Right lobe of liver (tissue), 6 donors: Measurements from ENCODE around the gene TTC31. TPM values are rescaled to one million over a fixed set of nuclear protein-coding genes. Genes with fewer than 3 reads are reported as not detected.

ENCODE experiments used
- ATAC-seq, 4 donors: fragments of 200-7000 bp; cut with Tn5 transposase; one replicate each; pipeline ENCODE4 v1.9.1; 2020; ENCODE audit warnings: mild to moderate bottlenecking in 4 of 4, moderate library complexity in 4 of 4
- DNase-seq, 3 donors: peaks; one replicate each; pipeline ENCODE4 v3.0.0-alpha.2; 2020
- H3K27ac ChIP-seq, 3 donors: fragments of 200-600 bp; one replicate each; pipeline ENCODE4 v1.8.0; 2022
- H3K27me3 ChIP-seq, 2 donors: fragments of 200-600 bp; one replicate each; pipeline ENCODE4 v1.8.0; 2022
- H3K36me3 ChIP-seq, 4 donors: fragments of 200-600 bp; sonication (generic) in 1 of 4; one replicate each; pipeline versions ENCODE4 v1.5.1 to v1.8.0; 2017 to 2022; ENCODE audit warnings: control low read depth in 1 of 4
- H3K4me1 ChIP-seq, 4 donors: fragments of 200-600 bp; sonication (generic) in 1 of 4; one replicate each; pipeline versions ENCODE4 v1.5.1 to v1.8.0; 2017 to 2022; ENCODE audit warnings: control low read depth in 1 of 4
- H3K4me3 ChIP-seq, 3 donors: fragments of 200-600 bp; one replicate each; pipeline ENCODE4 v1.8.0; 2022
- H3K9me3 ChIP-seq, 4 donors: fragments of 200-600 bp; sonication (generic) in 1 of 4; one replicate each; pipeline versions ENCODE4 v1.5.1 to v1.8.0; 2017 to 2022; ENCODE audit warnings: control low read depth in 1 of 4
- POLR2A ChIP-seq: fragments of 450-650 bp; IDR thresholded peaks from one replicate; pipeline ENCODE4 v1.6.1; 2017; ENCODE audit warnings: antibody characterized with exemption, mild to moderate bottlenecking
- WGBS: methylation state at CpG from one replicate; pipeline ENCODE4 v1.1.6; 2018; ENCODE audit warnings: low coverage, low lambda C conversion rate; ENCODE audit not compliant: insufficient coverage; ENCODE audit errors: missing lambda C conversion rate; 5-methylcytosine and 5-hydroxymethylcytosine counted together
- intact Hi-C, 2 donors: fragments of 100-400 bp; cut with DNase I; formaldehyde crosslinking; loops; one replicate each; pipeline versions ENCODE4 v1.11.2 to v1.14.1; 2022
- total RNA-seq, 6 experiments: library from RNA; depleted of rRNA in 2 of 6; stranded (reverse); fragments of >200 nt in 2 of 6; fragmentation: NEBNext Ultra II Directional in 3 of 6; extraction: Animal tissue kit (Norgen Biotek cat#: 25700) in 3 of 6; gene quantifications; one replicate each; pipeline versions ENCODE4 v1.1.0 to v1.2.4, GENCODE V29; 2016 to 2023
- TF ChIP-seq, protein P1 (sequence below), 4 donors: fragments of 200-600 bp in 3 of 4; fragments of 450-650 bp in 1 of 4; IDR thresholded peaks; one replicate each; pipeline versions ENCODE4 v1.5.1 to v1.8.0; 2016 to 2022; ENCODE audit warnings: antibody characterized with exemption in 4 of 4, mild to moderate bottlenecking in 2 of 4
- donor health status: DM: no; HTN: yes; CAD: no.
- donor health status: DM: no; HTN: no; CAD: no.
- donor health status: DM: no; HTN: no; CAD: no.
- donor health status: DM: no; HTN: yes; CAD: no.
- donor health status: DM: no; HTN: yes; CAD: no.

Gene TTC31
- total RNA-seq, 6 experiments from 2014 or later = 14.5 to 31.5 (median 26.7) TPM

DNA sequence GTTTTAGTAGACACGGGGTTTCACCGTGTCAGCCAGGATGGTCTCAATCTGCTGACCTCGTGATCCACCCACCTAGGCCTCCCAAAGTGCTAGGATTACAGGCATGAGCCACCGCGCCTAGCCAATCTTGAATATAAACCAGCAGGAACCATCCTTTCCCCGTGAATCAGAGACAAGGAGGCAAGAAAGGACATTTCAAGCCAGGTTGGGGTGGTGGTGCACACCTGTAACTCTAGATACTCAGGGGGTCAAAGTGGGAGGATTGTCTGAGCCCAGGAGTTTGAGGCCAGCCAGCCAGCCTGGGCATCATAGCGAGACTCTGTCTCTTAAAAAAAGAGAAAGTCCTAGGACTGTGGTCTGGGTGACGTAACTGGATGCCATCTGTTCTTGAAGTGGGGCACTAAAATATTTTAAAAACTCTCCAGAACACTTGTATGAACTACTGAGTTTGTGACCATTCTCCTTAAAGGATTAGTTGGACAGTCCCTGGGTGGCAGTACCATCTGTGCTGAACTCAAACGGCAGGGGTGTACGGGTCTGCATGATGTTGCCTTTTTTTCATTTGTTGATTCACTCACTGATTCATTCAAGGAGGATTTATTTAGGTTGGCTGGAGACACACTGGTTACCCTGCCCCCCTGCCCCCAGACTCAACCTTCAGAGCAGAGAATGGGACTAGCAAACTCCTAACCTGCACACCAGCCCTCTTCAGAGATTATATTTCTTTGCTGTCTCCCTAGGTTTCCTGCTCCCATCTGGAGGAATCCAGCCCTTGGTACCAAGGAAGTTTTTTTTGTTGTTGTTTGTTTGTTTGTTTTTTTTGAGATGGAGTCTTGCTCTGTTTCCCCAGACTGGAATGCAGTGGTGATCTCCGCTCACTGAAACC is 28.5 kb downstream of the TTC31 start:
- Histone ChIP-seq H3K4me1 (peaks cover 0 to 15% (median 2%) of the 10 kb centered on the region in 4 donors), H3K27me3 (peaks cover 6 to 38% of the 10 kb centered on the region in 2 donors), H3K27ac (no peak overlapping the region), H3K36me3 (no peaks in the 10 kb centered on the region), H3K9me3 (no peaks in the 10 kb centered on the region), H3K4me3 (no peak overlapping the region)
- ATAC-seq (no peak), DNase-seq (no peak)
- TF ChIP-seq POLR2A = no peak
- TF ChIP-seq, protein P1, sequence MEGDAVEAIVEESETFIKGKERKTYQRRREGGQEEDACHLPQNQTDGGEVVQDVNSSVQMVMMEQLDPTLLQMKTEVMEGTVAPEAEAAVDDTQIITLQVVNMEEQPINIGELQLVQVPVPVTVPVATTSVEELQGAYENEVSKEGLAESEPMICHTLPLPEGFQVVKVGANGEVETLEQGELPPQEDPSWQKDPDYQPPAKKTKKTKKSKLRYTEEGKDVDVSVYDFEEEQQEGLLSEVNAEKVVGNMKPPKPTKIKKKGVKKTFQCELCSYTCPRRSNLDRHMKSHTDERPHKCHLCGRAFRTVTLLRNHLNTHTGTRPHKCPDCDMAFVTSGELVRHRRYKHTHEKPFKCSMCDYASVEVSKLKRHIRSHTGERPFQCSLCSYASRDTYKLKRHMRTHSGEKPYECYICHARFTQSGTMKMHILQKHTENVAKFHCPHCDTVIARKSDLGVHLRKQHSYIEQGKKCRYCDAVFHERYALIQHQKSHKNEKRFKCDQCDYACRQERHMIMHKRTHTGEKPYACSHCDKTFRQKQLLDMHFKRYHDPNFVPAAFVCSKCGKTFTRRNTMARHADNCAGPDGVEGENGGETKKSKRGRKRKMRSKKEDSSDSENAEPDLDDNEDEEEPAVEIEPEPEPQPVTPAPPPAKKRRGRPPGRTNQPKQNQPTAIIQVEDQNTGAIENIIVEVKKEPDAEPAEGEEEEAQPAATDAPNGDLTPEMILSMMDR (IDR thresholded peaks at IDR 0.05) = no peak
- WGBS = 26% methylated on average over 8 of the region's 11 CpGs
- intact Hi-C loops = no loop called here

- WGBS = 3% methylated on average over 12 of the region's 36 CpGs
- TF ChIP-seq POLR2A = no peak
- TF ChIP-seq, protein P1 (IDR thresholded peaks at IDR 0.05) = no peak
- Histone ChIP-seq H3K27me3 (peaks cover 6 to 52% of the 10 kb centered on the region in 2 donors), H3K4me1 (peaks cover 0 to 12% (median 0%) of the 10 kb centered on the region in 4 donors), H3K27ac (no peak overlapping the region), H3K36me3 (no peaks in the 10 kb centered on the region), H3K9me3 (no peaks in the 10 kb centered on the region), H3K4me3 (no peak overlapping the region)
- intact Hi-C loops = no loop called here
- no peak for ATAC-seq
- no peak for DNase-seq
These were observed 30.1 kb downstream of the TTC31 start for GRCh38 chr2:74512744-74513604.

DNA sequence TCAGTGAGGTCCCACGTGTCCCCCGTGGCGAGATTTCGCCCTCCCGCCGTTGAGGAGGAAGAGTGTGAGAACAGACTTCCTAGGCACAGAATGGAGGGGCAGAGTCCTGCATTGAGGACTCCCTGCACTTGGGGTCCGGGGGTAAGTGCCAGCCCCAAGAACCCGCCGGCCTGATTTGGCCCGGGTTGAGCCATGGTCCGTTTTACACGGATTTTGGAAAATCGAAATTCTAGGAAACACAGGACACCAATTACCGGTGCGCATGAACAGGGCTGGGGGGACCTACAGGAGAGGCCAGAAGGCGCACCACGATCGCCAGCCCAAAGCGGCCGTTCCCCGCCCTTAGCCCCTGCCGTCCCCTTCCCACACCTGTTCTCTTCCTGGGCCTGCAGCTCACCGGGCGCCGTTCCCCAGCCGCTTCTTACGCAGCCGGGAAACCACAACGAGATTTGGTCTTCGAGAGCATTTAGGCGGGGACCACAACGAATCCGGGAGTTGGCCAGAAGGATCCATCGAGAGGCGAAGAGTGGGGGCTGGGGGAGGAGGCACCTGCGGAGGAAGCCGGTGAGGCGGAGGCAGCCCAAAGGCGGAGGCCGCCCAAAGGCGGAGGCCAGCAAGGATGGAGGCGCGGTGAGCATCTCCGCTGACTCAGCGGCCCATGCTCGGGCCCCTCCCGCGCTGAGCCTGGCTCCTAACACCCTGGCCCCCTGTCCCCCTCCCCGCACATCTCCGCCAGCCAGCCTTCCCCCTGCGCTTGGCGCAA is 30.9 kb downstream of the TTC31 start:
- 4% methylated on average over 30 of the region's 52 CpGs for WGBS
- H3K27ac ChIP-seq = no peak overlapping the region
- H3K27me3 ChIP-seq = peaks cover 6 to 52% of the 10 kb centered on the region in 2 donors
- H3K9me3 ChIP-seq = no peaks in the 10 kb centered on the region
- intact Hi-C loops = no loop called here
- no peak overlapping the region for H3K4me3 ChIP-seq
- peak in 1 of 4 donors; percentile 4 for ATAC-seq
- DNase-seq = no peak
- no peaks in the 10 kb centered on the region for H3K36me3 ChIP-seq
- peaks cover 0 to 12% (median 0%) of the 10 kb centered on the region in 4 donors for H3K4me1 ChIP-seq
- TF ChIP-seq, protein P1 (IDR thresholded peaks at IDR 0.05) = no peak
- TF ChIP-seq POLR2A = no peak
